ENCODE results near the gene ACSF2.
A peak's percentile ranks its signal among the peaks of the same experiment; 100 is the strongest.

ACSF2 gene

DNA sequence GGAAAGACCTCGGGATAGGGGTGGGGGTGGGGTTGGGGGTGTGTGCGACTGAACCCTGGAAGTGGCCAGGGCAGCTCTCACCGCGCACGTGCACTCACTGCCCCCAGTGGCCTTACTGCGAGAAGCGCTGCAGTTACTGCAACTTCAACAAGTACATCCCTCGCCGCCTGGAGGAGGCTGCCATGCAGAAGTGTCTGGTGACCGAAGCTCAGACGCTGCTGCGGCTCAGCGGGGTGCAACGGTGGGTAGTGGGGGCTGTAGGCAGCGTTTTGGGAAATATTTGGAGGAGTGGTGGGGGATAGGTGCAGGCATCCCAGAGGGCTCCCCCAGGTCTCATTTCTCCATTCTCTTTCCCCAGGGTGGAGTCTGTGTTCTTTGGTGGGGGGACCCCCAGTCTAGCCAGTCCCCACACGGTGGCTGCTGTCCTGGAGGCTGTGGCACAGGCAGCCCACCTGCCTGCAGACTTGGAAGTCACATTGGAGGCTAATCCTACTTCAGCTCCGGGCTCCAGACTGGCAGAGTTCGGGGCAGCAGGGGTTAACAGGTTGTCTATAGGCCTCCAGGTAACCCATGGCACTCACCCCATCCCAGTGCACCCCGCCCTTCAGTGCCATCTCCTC is 53.6 kb downstream of the ACSF2 start:
- DNase-seq: peak; percentile 82

GRCh38 chr17:50480142-50480764 is 54.2 kb downstream of the ACSF2 start:
- no peak for DNase-seq

DNA sequence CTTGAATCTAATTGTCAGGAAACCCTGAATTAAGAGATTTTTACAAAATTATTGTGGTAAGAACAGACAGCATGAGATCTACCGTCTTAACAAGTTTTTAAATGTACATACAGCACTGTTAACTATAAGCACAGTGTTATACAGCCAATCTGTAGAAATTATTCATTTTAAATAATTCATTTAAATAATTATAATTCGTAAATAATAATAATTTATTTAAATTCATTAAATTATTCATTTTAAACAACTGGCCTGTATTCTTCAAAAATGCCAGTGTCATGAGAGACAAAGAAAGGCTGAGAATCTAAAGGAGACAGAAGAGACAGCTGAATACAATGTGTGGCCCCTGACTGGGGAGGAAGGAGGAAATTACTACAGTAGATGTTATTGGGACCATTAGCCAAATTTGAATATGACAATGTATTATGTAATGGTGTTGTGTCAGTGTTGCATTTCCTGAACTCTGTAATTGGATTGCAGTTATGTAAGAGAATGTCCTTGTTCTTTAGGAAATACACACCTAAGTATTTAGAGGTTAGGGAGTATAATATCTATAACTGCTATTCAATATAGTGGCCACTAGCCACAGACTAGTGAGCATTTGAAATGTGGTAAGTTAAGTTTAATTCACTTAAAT is 55.0 kb downstream of the ACSF2 start:
- DNase-seq: no peak

- DNase-seq: no peak
Measured at GRCh38 chr17:50481648-50482047, 55.6 kb downstream of the ACSF2 start.

DNA sequence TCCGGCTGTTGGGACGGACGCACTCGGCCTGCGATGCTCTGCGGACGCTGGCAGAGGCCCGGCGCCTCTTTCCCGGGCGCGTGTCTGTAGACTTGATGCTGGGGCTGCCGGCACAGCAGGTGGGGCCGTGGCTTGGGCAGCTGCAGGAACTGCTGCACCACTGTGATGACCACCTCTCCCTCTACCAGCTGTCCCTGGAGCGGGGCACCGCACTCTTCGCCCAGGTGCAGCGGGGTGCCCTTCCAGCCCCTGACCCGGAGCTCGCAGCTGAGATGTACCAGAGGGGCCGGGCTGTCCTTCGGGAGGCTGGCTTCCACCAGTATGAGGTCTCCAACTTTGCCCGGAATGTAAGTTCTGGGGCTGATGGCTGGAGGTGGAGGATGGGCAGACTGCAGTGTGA is 56.1 kb downstream of the ACSF2 start:
- DNase-seq: no peak

- DNase-seq: peak; percentile 86
Measured at GRCh38 chr17:50482516-50482915, 56.5 kb downstream of the ACSF2 start.

DNA sequence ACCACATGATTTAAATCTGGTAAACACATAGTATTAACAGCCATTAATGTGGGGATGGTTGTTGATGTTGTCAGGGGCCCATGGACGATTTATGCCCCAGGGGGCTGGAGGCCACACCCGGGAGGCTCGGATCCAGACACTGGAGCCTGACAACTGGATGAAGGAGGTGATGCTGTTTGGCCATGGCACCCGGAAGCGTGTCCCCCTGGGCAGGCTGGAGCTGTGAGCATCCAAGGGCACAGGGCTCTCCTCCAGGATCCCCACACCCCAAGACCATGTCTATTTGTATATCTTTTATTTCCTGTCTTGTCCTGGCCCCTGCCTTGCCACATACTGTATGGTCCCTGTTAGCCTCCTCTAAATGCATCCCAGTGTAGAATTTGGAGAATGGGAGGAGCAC is 57.2 kb downstream of the ACSF2 start:
- no peak for DNase-seq

GRCh38 chr17:50484386-50485155 is 58.6 kb downstream of the ACSF2 start:
- DNase-seq: no peak

DNA sequence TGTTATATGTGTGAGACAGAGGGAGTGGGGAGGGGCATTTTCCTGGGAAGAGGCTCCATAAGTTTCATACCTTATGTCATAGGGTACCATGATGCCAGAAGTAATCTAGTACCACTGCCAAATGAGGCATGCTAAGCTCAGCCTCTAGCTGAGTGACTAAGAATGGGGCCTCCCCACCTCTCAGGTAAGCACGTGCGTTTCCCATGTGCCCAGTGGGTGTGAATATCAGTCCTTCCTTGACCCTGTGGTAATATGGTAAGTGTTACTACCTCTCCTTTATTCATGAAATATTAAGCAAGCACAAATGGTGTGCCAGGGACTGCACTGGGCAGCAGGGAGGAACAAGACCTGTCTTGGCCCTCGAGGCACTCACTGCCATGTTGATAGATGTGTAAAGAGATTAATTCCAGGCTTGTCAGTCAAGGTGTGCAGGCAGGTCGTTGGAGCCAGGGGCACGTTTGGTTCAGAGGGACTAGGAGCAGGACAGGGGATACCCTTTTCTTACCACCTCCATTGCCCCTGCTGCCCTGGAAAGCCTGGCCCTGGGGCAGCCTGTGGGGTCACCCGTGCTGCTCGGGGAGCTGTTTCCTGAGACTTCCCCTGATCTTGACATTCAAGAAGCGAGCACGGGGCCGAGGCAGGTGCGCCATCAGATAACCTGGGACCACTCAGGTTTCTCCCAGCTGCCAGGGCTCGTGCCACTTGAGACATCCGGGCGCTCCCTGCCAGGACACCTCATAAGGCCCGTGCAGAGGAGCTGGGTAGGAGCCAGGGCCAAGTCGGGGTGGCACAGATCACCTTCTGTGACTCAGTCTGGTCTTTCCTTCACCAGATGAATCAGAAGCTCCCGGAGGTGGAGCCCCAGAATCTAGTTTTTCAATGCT is 61.4 kb downstream of the ACSF2 start:
- peak; percentile 57 for DNase-seq

DNA sequence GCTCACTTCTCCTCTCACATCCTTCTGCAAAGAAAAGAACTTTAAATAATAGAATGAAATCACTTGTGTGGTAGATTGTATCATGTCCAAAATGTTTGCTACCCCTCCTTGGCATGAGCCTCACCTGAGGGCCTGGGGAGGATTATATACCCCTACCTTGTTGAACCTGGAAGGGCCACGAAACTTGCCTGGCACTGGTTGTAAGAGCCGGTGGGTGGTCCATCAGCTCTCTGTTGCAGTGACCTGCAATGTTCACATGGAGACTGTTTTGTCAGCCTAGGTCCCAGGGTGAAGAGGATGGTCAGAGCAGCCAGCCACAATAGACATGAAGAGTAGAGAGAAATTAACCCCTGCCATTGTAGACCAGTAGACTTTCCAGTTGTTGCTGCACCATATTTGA is 62.9 kb downstream of the ACSF2 start:
- DNase-seq: no peak

- DNase-seq: no peak
Measured at GRCh38 chr17:50491505-50491904, 65.5 kb downstream of the ACSF2 start.

DNA sequence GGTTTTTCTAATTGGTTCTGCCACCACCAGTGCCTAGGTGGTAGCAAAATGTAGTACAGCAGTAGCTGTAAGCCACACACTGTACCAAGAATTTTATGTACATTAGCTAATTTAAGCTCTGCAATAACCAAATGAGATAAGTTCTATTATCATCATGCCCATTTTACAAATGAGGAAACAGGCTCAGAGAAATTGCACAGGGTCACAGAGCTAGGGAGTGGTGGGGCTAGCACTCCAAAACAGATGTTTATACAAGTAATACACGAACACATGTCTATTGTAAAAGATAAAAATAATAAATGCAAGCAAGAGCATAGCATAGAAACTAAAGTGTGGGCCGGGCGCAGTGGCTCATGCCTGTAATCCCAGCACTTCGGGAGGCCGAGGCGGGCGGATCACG is 66.2 kb downstream of the ACSF2 start:
- DNase-seq: no peak

DNA sequence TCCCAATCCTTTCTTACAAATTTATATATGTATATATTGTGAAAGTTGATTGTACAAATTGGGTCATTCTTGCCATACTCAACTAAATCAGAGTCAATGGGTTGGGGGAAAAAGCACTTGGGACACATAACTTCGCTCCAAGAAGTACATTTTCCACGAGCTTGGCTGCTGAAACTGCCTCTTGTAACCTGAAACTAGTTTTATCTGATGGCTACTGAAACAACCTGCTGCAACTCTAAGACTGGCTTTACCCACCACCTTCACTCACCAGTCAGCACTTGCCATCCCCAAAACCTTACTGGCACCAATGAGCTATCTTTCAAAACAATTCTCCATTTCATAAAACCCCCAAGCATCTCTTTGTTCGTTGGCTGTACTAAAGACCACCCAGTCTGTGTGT is 67.7 kb downstream of the ACSF2 start:
- DNase-seq: no peak

GRCh38 chr17:50495217-50495823 is 69.3 kb downstream of the ACSF2 start:
- no peak for DNase-seq

- DNase-seq: no peak
Measured at GRCh38 chr17:50495918-50496317, 69.9 kb downstream of the ACSF2 start.

GRCh38 chr17:50498021-50498874 is 72.2 kb downstream of the ACSF2 start:
- no peak for DNase-seq

- DNase-seq: no peak
Measured at GRCh38 chr17:50499270-50499669, 73.3 kb downstream of the ACSF2 start.

GRCh38 chr17:50499721-50500120 is 73.7 kb downstream of the ACSF2 start:
- no peak for DNase-seq

- DNase-seq: peak; percentile 52
Measured at GRCh38 chr17:50501054-50501453, 75.0 kb downstream of the ACSF2 start.

- no peak for DNase-seq
Measured at GRCh38 chr17:50502301-50502990, 76.4 kb downstream of the ACSF2 start.
